ENCODE measurements around the gene RIC3. TPM values are rescaled to one million over a fixed set of nuclear protein-coding genes. Genes with fewer than 3 reads are reported as not detected.
A peak's percentile ranks its signal among the peaks of the same experiment; 100 is the strongest.

RIC3 gene
- total RNA-seq, 1 donor from 2014 or later: 0.52 TPM

DNA sequence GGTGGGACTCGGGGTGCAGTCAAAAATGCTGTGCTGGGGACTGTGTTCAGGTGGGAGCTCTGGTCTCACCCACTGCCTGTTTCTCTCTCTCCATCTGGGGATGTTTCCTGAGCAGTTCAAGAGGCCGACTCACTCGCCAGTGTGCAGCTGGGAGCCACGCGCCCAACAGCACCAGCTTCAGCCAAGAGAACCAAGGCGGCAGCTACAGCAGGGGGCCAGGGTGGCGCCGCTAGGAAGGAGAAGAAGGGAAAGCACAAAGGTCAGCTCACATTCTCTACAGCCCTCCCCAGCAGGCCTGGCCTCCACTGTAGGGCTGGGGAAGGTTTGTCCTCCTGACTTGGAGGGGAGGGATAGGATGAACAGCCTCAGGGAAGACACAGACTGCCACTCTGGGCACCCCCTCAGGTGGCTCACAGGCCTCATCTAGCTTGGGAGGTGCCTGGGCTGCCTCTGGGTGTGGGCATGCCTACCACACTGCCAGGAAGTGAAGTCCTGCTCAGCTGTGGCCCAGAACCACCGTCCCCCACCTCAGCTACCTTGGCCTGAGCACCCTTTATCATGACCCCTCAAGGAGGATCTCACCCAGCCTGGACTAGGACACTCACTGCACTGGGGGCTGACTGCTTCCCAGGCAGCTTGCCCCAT is 74.8 kb downstream of the RIC3 start:
- no peak overlapping the region for H3K27ac ChIP-seq (ENCODE audit: low read depth, low read length)
- no peaks in the 10 kb centered on the region for H3K9me3 ChIP-seq (ENCODE audit: control insufficient read depth in 3 of 3, low read length in 3 of 3)
- H3K36me3 ChIP-seq (ENCODE audit: control insufficient read depth in 3 of 3, insufficient read depth in 3 of 3, low read length in 3 of 3): peaks cover 4 to 10% (median 9%) of the 10 kb centered on the region in 3 donors
- H3K9ac ChIP-seq (ENCODE audit: low read depth in 1 of 3, low read length in 3 of 3): peak overlapping the region in 1 of 3 donors; percentile 8
- no peaks in the 10 kb centered on the region for H3K27me3 ChIP-seq (ENCODE audit: control insufficient read depth in 3 of 3, insufficient read depth in 3 of 3, low read length in 3 of 3)
- peaks cover 3 to 9% (median 5%) of the 10 kb centered on the region in 3 donors for H3K4me1 ChIP-seq (ENCODE audit: control insufficient read depth in 3 of 3, insufficient read depth in 3 of 3, low read length in 3 of 3)
- no peak overlapping the region for H3K4me3 ChIP-seq (ENCODE audit: low read length in 3 of 3)

DNA sequence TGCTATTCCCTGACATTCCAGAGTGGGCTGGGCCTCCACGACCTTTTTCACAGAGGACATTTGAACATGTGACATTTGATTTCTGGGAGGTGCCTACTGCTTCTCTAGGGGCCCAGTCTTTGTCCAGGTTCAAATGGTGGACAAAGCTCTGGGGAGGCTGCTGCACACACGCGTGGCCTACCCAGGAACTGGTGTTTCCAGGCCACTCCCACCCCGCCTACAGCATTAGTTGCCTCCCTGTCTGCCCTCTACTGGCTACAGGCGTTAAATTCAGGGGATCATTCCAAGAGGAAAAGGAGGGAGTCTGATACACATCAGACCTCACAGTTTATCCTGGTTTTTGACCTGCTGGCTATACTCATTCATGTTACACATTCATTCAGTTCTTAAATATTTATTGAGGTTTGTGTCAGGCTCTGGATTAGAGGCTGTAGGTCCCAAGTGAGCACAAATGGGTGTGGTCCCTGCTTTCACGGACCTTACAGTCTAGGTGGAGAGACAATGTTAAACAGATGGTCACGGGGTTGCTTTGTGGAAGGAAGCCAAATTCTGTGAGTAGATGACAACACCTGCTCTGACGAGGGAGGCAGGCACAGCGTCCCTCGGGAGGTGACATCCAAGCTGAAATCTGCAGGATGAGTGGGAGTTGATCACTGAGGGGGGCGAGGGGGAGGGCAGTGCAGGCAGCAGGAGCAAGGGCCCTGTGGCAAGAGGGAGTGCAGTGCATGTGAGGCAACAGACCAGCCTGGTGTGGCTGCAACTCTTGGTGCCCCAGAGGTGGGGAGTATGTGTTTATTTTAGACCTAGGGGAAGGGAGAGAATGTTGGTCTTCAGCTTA is 76.0 kb downstream of the RIC3 start:
- Histone ChIP-seq H3K27ac (ENCODE audit: low read depth, low read length) (no peak overlapping the region), H3K4me3 (ENCODE audit: low read length in 3 of 3) (no peak overlapping the region), H3K4me1 (ENCODE audit: control insufficient read depth in 3 of 3, insufficient read depth in 3 of 3, low read length in 3 of 3) (peaks cover 3 to 9% (median 5%) of the 10 kb centered on the region in 3 donors), H3K36me3 (ENCODE audit: control insufficient read depth in 3 of 3, insufficient read depth in 3 of 3, low read length in 3 of 3) (peaks cover 4 to 10% (median 9%) of the 10 kb centered on the region in 3 donors), H3K27me3 (ENCODE audit: control insufficient read depth in 3 of 3, insufficient read depth in 3 of 3, low read length in 3 of 3) (no peaks in the 10 kb centered on the region), H3K9ac (ENCODE audit: low read depth in 1 of 3, low read length in 3 of 3) (no peak overlapping the region), H3K9me3 (ENCODE audit: control insufficient read depth in 3 of 3, low read length in 3 of 3) (no peaks in the 10 kb centered on the region)

DNA sequence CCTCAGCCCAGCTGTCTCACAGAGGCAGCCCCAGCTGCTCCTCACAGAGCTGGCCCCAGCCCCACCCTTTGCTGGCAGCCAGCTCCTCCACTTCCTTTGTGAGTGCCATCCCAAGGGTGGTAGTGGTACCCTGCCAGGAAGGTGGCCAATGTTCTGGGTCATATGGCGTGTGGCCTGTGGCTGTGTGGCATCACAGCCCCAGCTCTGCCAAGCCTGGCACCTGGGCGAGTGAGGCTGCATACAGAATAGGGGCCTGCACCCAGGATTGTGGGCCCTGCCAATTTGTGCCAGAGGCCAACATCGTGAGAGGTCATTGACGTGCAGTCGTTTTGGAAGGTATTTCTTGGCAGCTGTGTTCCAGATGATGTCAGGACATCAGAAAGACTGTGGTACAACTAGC is 77.1 kb downstream of the RIC3 start:
- Histone ChIP-seq H3K27ac (ENCODE audit: low read depth, low read length) (no peak overlapping the region), H3K4me1 (ENCODE audit: control insufficient read depth in 3 of 3, insufficient read depth in 3 of 3, low read length in 3 of 3) (peaks cover 3 to 12% (median 5%) of the 10 kb centered on the region in 3 donors), H3K4me3 (ENCODE audit: low read length in 3 of 3) (no peak overlapping the region), H3K36me3 (ENCODE audit: control insufficient read depth in 3 of 3, insufficient read depth in 3 of 3, low read length in 3 of 3) (peaks cover 1 to 10% (median 1%) of the 10 kb centered on the region in 3 donors), H3K9me3 (ENCODE audit: control insufficient read depth in 3 of 3, low read length in 3 of 3) (no peaks in the 10 kb centered on the region), H3K9ac (ENCODE audit: low read depth in 1 of 3, low read length in 3 of 3) (no peak overlapping the region), H3K27me3 (ENCODE audit: control insufficient read depth in 3 of 3, insufficient read depth in 3 of 3, low read length in 3 of 3) (no peaks in the 10 kb centered on the region)

DNA sequence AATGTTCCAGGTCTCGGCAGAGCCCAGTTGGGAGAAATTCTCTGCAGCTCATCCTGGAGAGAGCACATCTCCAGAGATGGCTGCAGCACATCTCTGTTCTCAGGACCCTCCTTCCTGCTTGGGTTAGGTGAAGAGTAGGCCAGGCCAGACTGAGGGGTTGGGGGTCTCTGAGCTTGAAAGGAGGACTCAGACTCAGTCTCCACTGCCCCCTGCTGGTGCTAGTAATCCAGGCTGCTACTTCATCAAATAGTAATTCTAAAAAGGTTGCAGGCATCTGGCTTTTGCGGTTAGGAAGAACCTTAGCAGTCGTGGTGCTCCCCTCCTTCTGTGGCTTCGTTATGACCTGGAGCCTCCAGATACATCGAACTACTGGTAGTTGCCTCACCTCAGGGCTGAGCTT is 78.1 kb downstream of the RIC3 start:
- Histone ChIP-seq H3K4me1 (ENCODE audit: control insufficient read depth in 3 of 3, insufficient read depth in 3 of 3, low read length in 3 of 3) (peaks cover 3 to 12% (median 5%) of the 10 kb centered on the region in 3 donors), H3K27me3 (ENCODE audit: control insufficient read depth in 3 of 3, insufficient read depth in 3 of 3, low read length in 3 of 3) (no peaks in the 10 kb centered on the region), H3K9me3 (ENCODE audit: control insufficient read depth in 3 of 3, low read length in 3 of 3) (no peaks in the 10 kb centered on the region), H3K4me3 (ENCODE audit: low read length in 3 of 3) (no peak overlapping the region), H3K27ac (ENCODE audit: low read depth, low read length) (no peak overlapping the region), H3K9ac (ENCODE audit: low read depth in 1 of 3, low read length in 3 of 3) (no peak overlapping the region), H3K36me3 (ENCODE audit: control insufficient read depth in 3 of 3, insufficient read depth in 3 of 3, low read length in 3 of 3) (peaks cover 0 to 10% (median 0%) of the 10 kb centered on the region in 3 donors)

DNA sequence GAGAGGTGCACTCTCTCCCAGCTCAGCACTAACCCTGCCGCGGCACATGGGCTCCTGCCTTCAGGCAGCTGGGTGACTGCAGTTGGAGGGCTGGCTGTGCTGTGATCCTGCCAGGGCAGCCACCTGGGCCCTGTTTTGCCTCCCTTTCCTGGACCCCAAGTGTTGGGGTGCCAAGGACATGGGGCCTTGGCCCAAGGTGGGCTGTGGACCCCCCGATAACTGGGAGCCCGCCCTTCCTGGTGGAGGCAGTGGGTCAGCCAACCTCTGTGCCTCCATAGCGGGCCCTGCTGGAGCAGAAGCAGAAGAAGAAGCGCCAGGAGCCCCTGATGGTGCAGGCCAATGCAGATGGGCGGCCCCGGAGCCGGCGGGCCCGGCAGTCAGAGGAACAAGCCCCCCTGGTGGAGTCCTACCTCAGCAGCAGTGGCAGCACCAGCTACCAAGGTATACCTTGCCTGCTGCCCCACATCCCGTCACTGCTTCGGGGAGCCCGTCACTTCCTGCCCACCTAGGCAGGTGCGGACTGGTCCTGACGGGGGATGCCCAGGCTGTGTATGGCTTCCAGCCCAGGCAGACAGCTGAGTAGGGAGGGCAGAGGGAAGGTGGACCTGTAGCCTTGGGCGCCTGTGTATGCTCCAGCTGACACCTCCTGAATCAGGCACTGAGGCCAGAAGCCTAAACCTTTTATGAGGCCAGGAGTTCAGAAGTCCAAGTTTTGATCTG is 78.9 kb downstream of the RIC3 start:
- H3K4me1 ChIP-seq (ENCODE audit: control insufficient read depth in 3 of 3, insufficient read depth in 3 of 3, low read length in 3 of 3): peaks cover 3 to 12% (median 5%) of the 10 kb centered on the region in 3 donors

DNA sequence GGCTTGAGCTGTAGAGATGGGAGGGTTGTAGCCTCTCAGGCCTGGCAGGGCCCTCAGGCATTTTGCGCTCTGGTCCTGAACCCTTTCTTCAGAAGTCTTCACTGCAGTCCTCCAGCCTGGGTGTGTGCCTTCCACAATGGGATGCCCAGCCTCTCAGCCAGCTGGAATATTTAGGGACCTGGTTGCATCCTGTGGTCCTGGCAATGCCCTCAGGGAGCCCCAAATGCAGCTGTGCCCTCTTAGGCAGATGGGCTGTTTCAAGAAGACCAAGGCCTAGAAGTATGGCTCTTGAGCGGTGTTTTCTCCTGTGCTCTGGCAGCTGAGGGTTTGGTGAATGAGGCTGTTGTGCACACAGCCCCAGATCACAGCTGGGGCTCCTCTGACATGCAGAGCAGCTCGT is 81.1 kb downstream of the RIC3 start:
- Histone ChIP-seq H3K9ac (ENCODE audit: low read depth in 1 of 3, low read length in 3 of 3) (no peak overlapping the region), H3K36me3 (ENCODE audit: control insufficient read depth in 3 of 3, insufficient read depth in 3 of 3, low read length in 3 of 3) (no peaks in the 10 kb centered on the region), H3K4me3 (ENCODE audit: low read length in 3 of 3) (no peak overlapping the region), H3K27me3 (ENCODE audit: control insufficient read depth in 3 of 3, insufficient read depth in 3 of 3, low read length in 3 of 3) (peaks cover 0 to 6% (median 6%) of the 10 kb centered on the region in 3 donors), H3K9me3 (ENCODE audit: control insufficient read depth in 3 of 3, low read length in 3 of 3) (no peaks in the 10 kb centered on the region), H3K4me1 (ENCODE audit: control insufficient read depth in 3 of 3, insufficient read depth in 3 of 3, low read length in 3 of 3) (peaks cover 5 to 8% (median 6%) of the 10 kb centered on the region in 3 donors), H3K27ac (ENCODE audit: low read depth, low read length) (no peak overlapping the region)

More for the DNA sequence above, 78.9 kb downstream of the RIC3 start:
- Histone ChIP-seq H3K9ac (ENCODE audit: low read depth in 1 of 3, low read length in 3 of 3) (no peak overlapping the region), H3K27me3 (ENCODE audit: control insufficient read depth in 3 of 3, insufficient read depth in 3 of 3, low read length in 3 of 3) (peaks cover 0 to under 1% (median 0%) of the 10 kb centered on the region in 3 donors), H3K9me3 (ENCODE audit: control insufficient read depth in 3 of 3, low read length in 3 of 3) (no peaks in the 10 kb centered on the region), H3K36me3 (ENCODE audit: control insufficient read depth in 3 of 3, insufficient read depth in 3 of 3, low read length in 3 of 3) (peaks cover 0 to 9% (median 0%) of the 10 kb centered on the region in 3 donors), H3K4me3 (ENCODE audit: low read length in 3 of 3) (no peak overlapping the region), H3K27ac (ENCODE audit: low read depth, low read length) (no peak overlapping the region)

DNA sequence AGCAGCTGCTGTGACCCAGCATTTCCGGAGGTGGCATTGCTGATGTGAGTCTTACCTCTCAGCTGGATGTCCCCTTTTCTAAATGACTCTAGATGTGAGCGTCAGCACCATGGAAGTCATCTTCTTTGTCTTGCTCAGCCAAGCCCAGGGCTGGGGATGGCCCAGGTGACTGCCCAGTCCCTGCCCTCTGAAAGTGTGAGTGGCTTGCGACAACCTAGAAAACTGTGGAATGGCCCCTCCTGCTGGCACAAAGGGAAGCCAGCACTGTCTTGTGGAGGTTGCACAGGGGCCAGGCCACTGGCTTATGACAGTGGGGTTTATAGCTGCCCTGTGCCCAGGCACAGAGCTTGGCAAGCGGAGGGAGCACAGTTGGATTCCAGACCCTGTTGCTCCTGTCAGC is 81.6 kb downstream of the RIC3 start:
- H3K9me3 ChIP-seq (ENCODE audit: control insufficient read depth in 3 of 3, low read length in 3 of 3): no peaks in the 10 kb centered on the region
- no peak overlapping the region for H3K27ac ChIP-seq (ENCODE audit: low read depth, low read length)
- H3K36me3 ChIP-seq (ENCODE audit: control insufficient read depth in 3 of 3, insufficient read depth in 3 of 3, low read length in 3 of 3): no peaks in the 10 kb centered on the region
- peaks cover 0 to 8% (median 6%) of the 10 kb centered on the region in 3 donors for H3K27me3 ChIP-seq (ENCODE audit: control insufficient read depth in 3 of 3, insufficient read depth in 3 of 3, low read length in 3 of 3)
- no peak overlapping the region for H3K4me3 ChIP-seq (ENCODE audit: low read length in 3 of 3)
- H3K4me1 ChIP-seq (ENCODE audit: control insufficient read depth in 3 of 3, insufficient read depth in 3 of 3, low read length in 3 of 3): peaks cover 3 to 8% (median 6%) of the 10 kb centered on the region in 3 donors
- H3K9ac ChIP-seq (ENCODE audit: low read depth in 1 of 3, low read length in 3 of 3): no peak overlapping the region

DNA sequence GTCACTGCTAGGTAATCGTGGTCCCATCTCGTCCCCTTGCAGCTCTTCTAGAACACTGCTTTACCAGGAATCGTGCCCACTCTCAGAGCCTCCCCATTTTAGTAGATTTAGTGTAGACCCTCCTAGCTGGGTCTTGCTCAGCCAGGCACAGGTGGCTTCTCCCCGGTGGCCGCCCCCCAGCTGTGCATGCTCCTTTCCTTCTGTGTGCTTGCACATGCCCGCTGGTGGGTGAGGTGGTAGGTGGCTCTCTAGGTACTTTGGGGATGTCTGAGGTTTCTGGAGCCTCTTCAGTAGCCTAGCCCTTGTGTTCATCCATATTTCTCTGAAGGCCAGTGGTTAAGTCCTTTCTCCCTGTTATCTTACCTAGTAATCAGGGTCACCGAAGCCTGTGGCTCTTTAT is 82.3 kb downstream of the RIC3 start:
- H3K27ac ChIP-seq (ENCODE audit: low read depth, low read length): no peak overlapping the region
- no peaks in the 10 kb centered on the region for H3K36me3 ChIP-seq (ENCODE audit: control insufficient read depth in 3 of 3, insufficient read depth in 3 of 3, low read length in 3 of 3)
- no peaks in the 10 kb centered on the region for H3K9me3 ChIP-seq (ENCODE audit: control insufficient read depth in 3 of 3, low read length in 3 of 3)
- H3K27me3 ChIP-seq (ENCODE audit: control insufficient read depth in 3 of 3, insufficient read depth in 3 of 3, low read length in 3 of 3): peaks cover 5 to 14% (median 9%) of the 10 kb centered on the region in 3 donors
- H3K9ac ChIP-seq (ENCODE audit: low read depth in 1 of 3, low read length in 3 of 3): no peak overlapping the region
- H3K4me3 ChIP-seq (ENCODE audit: low read length in 3 of 3): no peak overlapping the region
- H3K4me1 ChIP-seq (ENCODE audit: control insufficient read depth in 3 of 3, insufficient read depth in 3 of 3, low read length in 3 of 3): peaks cover 5 to 14% (median 12%) of the 10 kb centered on the region in 3 donors

DNA sequence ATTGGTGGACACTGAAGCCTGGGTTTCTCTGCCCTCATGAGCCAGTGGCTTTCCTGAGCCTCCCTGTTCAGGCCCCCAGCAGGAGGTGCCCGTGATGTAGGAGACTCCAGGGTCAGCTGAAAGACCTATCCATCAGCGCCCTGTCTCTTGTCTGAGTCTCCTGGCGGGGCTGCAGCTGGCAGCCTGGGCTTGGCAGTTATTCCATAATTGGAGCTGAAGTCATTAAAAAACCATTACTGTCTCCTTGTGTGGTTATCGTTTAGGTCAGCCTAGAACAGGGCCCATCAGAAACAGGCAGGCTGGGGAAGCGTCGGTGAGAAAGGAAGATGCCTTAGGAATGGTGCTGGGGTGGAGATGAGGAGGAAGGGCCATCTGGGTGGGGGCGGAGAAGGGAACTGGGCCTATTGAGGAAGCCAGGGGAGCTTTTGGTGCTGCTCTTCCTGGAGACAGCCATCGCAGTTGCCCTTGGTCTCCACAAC is 82.8 kb downstream of the RIC3 start:
- Histone ChIP-seq H3K36me3 (ENCODE audit: control insufficient read depth in 3 of 3, insufficient read depth in 3 of 3, low read length in 3 of 3) (no peaks in the 10 kb centered on the region), H3K9me3 (ENCODE audit: control insufficient read depth in 3 of 3, low read length in 3 of 3) (no peaks in the 10 kb centered on the region), H3K9ac (ENCODE audit: low read depth in 1 of 3, low read length in 3 of 3) (no peak overlapping the region), H3K27me3 (ENCODE audit: control insufficient read depth in 3 of 3, insufficient read depth in 3 of 3, low read length in 3 of 3) (peaks cover 5 to 16% (median 9%) of the 10 kb centered on the region in 3 donors), H3K4me1 (ENCODE audit: control insufficient read depth in 3 of 3, insufficient read depth in 3 of 3, low read length in 3 of 3) (peaks cover 7 to 15% (median 12%) of the 10 kb centered on the region in 3 donors), H3K4me3 (ENCODE audit: low read length in 3 of 3) (no peak overlapping the region), H3K27ac (ENCODE audit: low read depth, low read length) (no peak overlapping the region)

Measured in skeletal muscle tissue (tissue), 4 donors.